GM12873 (cell line): Measurements from ENCODE around the gene YAF2.

ENCODE experiments used
- TF ChIP-seq, protein P1 (sequence below): IDR thresholded peaks from 2 replicates; pipeline ENCODE4 v1.5.1; 2012; ENCODE audit warnings: low read depth, mild to moderate bottlenecking, moderate library complexity, low read length, control low read depth; ENCODE audit not compliant: insufficient read depth; ENCODE audit errors: missing control alignments

Gene YAF2

GRCh38 chr12:42255221-42255865 lies 17.3 kb upstream of the YAF2 start:
- TF ChIP-seq, protein P1, sequence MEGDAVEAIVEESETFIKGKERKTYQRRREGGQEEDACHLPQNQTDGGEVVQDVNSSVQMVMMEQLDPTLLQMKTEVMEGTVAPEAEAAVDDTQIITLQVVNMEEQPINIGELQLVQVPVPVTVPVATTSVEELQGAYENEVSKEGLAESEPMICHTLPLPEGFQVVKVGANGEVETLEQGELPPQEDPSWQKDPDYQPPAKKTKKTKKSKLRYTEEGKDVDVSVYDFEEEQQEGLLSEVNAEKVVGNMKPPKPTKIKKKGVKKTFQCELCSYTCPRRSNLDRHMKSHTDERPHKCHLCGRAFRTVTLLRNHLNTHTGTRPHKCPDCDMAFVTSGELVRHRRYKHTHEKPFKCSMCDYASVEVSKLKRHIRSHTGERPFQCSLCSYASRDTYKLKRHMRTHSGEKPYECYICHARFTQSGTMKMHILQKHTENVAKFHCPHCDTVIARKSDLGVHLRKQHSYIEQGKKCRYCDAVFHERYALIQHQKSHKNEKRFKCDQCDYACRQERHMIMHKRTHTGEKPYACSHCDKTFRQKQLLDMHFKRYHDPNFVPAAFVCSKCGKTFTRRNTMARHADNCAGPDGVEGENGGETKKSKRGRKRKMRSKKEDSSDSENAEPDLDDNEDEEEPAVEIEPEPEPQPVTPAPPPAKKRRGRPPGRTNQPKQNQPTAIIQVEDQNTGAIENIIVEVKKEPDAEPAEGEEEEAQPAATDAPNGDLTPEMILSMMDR = no peak

DNA sequence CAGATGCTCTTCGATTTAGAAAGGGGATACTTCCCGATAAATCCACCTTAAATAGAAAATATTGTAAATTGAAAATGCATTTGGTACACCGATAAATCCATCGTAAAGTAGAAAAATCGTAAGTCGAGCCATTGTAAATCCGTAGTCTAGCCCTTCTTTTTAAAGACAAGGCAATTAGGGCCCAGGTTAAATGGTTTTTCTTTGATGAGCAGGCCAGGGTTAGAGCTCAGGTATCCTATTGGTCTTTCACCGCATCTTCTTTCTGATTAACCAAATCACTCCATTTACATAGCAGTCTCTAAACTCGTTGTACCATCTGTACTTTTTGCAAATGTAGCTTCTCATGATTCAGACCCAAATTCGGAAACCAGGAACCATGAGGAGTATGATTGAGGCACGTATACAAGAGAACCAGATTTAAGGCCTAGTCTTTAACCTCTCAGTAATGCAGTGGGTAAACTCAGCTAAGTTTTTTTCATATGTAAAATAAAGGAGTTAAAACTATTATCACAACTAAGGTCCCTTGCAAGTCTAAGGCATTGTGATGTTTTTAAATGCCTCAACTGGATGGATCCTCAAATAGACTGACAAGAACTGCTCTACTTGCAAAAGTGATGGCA lies 2.2 kb upstream of the YAF2 start:
- TF ChIP-seq, protein P1 = no peak

GRCh38 chr12:42237853-42238239 lies 202 bp downstream of the YAF2 start:
- TF ChIP-seq, protein P1 = no peak

DNA sequence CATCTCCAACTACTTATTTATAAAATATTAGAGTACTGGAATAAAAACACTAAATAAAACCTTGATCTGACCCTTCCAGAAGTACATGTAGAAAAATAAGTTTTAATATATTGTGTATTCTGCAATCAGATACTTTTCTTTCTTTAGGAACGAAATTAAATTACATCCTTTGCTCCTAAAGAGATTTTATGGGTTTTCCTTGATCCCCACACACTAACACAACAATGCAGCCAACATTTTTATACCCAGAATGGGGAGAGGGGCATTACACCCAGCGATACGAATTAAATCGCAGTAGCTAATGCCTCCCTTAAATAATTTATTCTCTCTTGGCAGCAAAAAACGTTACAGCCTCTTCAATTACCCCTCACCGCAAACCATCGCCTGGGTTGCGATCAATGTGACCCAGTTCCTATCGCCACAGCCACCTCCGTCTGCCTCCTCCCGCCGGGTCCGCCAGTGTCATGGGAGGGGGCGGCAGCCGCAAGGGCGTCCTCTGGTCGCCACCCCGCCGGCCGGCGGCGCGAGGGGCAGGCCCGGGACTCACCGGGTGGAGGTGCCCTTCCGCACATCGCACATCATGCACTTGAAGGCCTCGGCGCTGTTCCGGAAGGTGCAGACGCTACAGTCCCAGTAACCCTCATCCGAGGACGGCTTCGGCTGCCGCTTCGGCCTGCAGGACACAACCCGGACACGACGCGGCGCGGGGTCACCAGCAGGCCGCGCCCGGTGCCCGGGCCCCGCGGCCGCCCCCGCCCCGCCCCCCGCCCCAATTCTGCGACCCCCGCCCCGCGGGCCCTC lies 796 bp downstream of the YAF2 start:
- TF ChIP-seq, protein P1 = peak; percentile 63

DNA sequence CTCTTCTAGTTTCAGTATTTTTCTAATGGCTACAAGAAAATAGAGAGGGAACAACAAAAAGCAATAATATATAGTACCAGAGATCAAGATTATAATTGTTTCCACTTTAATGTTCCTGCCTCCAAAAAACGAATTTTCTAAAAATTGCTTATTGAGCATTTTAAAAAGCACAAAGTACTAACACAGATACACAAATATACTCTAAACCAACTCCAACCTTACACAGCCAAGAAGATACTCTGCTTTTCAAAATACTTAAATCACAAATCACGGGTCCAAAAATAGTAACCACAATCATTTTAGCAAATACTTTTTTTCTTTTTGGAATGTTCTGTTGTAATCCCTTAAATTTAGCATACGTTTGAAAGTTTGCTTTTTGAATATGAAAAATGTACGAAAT lies 2.0 kb downstream of the YAF2 start:
- TF ChIP-seq, protein P1 = no peak

- TF ChIP-seq, protein P1 = no peak
These were observed 2.6 kb downstream of the YAF2 start for GRCh38 chr12:42235426-42235825.

GRCh38 chr12:42234970-42235369 lies 3.1 kb downstream of the YAF2 start:
- TF ChIP-seq, protein P1 = no peak
